Measurements from ENCODE around the gene SACM1L.

SACM1L gene

DNA sequence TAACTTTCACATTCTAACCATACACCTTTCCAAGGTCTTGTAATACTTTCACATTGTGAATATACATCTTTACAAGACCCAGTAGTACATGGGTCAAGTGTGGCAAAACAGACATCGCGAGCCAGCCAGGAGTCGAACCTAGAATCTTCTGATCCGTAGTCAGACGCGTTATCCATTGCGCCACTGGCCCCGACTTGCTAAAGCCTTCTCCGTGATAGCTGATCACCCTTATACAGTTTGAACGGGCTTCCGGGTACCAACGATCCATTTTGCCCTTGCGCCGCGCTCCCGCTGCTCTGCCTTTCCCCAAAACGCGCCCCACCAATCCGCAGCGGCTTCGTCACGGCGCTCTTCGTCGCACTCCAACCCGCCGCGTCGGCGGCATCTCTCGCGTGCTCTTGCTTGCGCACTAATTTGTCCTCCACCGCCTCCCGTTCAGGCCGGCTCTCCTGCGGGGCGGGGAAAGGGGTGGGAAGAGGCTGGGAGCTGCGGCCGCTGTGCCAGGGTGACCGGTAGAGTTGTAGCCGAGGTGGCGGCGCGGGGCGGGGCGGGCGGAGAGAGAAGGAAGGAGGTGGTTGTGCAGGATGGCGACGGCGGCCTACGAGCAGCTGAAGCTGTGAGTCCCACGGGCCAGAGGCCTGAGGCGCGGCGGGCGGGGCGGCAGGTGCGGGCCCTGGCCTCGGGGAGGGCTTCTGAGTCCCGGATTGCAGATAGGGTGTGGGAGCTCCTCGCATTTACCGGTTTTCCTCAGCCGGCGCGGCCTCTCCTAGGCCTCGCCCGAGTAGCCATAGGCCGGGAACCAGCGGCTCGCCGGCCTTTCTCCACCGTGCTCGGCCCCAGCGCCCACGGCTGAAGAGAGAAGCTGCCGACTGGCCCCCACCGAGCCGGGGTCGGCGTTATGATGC lies at the start of gene SACM1L:
Gene SACM1L (plus strand): TSS at position 515 of the 905 bp plus-strand sequence. CDS start 70 bp downstream, at position 585.
- DNase-seq: peak; percentile 93

GRCh38 chr3:45640091-45640507 lies 49.1 kb upstream of the SACM1L start:
- no peak for DNase-seq

DNA sequence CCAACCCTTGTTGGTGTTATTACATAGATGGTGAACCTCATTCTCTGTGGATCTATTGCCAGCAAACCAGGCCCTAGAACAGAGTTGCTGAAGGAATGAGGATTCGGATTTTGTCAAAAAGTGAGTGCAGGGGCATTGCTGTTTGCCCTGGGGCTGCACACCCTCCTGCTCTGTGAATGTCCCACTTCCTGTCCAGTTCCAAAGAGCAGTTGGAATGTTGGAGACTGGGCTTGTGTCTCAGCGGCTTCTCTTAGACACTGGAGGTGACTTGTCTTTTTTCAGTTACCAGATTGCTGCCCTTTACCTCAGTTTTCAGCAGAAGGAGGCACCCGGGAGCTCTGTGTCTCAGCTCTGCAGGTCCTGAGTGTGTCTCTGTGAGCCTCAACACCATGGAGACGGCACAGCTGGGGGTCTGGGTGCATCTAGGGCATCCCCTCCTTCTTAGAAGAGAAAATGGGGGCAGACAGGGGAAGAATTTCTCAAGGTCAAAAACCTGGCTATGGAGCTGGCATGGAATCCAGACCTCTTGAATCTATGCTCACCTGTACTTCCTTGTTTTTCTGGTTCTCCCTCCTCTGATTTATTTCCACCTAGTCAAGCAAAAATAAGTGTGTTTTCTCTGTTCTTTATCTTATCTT lies 48.4 kb upstream of the SACM1L start:
- no peak for DNase-seq

GRCh38 chr3:45641756-45642155 lies 47.4 kb upstream of the SACM1L start:
- DNase-seq: no peak

DNA sequence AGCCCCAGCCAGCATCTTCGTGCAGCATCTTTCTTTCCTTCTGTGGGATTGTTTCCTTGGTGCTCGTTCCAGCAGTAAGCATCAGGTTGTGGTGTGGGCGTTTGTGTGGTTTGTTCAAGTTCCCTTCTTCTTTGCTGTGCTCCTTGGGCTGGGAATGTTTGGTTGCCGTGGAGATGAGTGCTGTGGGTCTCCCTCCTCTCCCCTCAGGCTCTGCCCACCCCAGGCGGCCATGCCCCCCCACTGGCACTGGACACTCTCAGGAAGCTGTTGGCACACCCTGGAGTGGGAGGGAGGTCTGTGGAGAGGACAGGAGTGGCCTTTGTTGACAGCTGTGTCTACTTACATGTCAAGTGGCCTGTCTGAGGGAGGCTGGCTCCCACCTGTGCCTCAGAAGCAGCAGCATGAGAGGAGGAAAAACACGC lies 46.5 kb upstream of the SACM1L start:
- no peak for DNase-seq

- DNase-seq: no peak
These were observed 45.0 kb upstream of the SACM1L start for GRCh38 chr3:45644063-45644790.

DNA sequence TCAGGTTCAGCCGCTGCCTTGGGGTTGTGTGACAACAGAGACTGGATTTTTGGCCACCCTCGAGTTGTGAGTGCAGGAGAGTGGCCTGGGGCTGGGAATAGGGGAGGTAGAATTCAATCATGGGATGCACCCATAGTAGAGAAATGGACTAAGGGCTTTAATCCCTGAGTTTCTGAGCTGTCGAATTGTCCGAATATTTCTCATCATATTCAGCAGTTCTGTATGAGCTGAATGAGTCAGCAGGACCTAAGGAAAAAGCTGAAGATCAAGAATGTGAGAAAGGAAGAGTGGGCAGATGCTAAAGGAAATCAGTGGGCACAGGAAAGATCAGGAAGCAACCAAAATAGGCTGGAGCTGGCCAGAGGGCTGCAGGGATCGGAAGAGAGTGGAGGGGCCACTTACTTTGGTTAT lies 44.4 kb upstream of the SACM1L start:
- DNase-seq: no peak

DNA sequence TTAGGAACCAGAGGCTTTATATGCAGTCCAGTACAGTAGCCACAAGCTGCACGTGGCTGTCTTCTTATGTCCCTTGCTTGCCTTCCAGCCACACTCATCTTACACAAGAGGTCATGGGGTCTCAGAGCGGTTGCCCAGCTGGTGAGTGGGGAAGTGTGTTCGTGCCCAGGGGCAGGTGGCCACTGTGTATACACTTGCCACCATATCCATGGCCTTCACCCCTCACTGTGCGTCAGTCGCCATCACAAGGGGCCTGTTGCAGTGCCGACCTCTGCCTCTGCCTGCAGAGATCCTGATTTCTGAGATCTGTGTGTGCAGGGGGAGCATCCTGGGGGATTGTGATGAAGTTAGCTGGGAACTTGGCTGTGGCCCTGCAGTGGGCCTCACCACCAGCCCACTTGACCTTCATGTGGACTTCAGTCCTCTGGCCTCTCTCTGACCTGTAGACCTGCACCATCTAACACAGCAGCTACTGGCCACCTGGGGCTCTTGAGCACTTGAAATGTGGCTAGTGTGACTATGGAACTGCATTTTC lies 43.1 kb upstream of the SACM1L start:
- DNase-seq: no peak

DNA sequence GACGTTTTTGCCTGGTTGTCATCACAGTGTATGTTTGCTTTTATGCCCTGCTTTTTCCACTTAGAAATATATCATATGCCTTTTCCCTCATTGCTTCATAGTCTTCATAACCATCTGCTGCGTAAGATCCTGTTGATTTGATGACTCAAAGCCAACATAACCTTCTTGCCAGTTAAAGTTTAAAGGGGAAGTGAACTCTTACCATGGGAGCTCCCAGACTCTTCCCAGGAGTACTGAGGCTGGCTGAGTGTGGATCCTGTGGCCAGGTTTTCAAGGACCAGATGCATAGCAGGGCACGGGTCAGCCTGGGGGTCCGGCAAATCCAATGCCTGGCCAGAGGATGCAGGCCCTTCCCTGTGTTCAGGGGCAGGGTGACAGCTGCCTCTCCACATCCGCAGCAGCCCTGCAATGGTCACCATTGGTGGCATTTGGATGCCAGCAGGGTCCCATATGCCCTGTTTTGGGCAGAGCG lies 42.0 kb upstream of the SACM1L start:
- DNase-seq: no peak

- DNase-seq: no peak
These were observed 36.0 kb upstream of the SACM1L start for GRCh38 chr3:45653205-45653604.

DNA sequence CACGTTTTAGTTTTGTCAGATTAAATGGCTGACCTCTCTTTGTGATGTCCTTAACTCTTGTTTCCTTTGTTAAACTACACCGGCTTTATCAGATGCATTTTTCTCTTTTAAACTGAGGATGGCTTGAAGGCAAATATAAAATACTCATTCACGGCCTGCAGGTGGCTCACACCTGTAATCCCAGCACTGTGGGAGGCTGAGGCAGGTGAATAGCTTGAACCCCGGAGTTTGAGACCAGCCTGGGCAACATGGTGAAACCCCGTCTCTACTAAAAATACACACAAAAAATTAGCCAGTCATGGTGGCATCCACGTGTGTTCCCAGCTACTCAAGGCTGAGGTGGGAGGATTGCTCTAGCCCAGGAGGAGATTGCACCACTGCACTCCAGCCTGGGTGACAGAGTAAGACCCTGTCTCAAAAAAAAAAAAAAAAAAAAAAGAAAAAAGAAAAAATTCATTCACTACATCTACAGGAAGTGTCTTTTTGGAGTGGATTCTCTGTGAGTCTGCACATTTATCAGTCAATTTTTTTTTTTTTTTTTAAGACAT lies 34.7 kb upstream of the SACM1L start:
- DNase-seq: no peak

DNA sequence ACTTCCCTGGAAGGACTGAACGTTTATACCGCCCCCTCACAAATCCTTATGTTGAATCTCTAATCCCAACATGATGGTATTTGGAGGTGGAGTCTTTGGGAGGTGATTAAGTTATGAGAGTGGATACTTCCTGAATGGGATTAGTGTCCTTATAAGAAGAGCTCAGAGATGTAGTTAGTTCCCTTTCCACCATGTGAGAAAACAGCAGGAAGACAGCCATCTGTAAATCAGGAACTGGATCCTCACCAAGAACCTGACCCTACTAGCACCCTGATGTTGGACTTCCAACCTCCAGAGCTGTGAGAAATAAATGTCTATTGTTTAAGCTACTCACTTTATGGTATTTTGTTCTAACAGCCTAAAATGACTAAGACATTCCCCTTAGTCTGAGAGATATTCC lies 33.3 kb upstream of the SACM1L start:
- no peak for DNase-seq

DNA sequence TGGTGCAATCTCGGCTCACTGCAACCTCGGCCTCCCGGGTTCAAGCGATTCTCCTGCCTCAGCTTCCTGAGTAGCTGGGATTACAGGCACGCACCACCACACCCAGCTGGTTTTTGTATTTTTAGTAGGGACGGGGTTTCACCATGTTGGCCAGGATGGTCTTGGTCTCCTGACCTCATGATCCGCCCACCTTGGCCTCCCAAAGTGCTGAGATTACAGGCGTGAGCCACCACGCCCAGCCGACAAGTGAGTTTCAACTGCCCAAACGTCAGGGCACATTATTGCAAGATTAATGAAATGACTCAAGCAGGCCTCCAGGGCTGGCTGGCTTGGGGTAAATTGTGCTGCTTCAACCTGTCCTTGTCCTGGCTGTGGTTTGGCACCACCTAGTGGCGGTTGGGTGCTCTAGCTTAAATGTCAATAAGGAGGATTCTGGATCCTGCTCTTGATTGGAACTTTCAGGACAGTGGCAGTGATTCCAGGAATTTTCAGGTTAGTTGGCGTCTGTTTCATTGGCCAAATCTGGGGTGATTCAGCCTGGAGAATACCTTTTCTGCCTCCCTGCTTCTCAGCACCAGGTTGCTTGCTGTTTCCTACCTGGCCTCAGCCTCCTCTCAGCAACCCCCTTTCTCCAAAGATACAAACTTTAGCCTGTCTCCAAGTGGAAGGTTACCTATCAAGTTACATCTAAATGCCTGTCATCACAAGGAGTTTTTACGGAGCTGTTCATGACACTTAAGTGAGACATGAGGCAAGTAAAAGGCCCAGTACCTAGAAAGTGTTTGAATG lies 32.4 kb upstream of the SACM1L start:
- DNase-seq: peak; percentile 76

- DNase-seq: no peak
These were observed 31.3 kb upstream of the SACM1L start for GRCh38 chr3:45657853-45658252.

- DNase-seq: peak; percentile 35
These were observed 29.3 kb upstream of the SACM1L start for GRCh38 chr3:45659661-45660566.

- DNase-seq: no peak
These were observed 28.7 kb upstream of the SACM1L start for GRCh38 chr3:45660567-45660901.

- peak; percentile 61 for DNase-seq
These were observed 24.6 kb upstream of the SACM1L start for GRCh38 chr3:45664578-45664977.

- peak; percentile 48 for DNase-seq
These were observed 24.1 kb upstream of the SACM1L start for GRCh38 chr3:45665101-45665572.

DNA sequence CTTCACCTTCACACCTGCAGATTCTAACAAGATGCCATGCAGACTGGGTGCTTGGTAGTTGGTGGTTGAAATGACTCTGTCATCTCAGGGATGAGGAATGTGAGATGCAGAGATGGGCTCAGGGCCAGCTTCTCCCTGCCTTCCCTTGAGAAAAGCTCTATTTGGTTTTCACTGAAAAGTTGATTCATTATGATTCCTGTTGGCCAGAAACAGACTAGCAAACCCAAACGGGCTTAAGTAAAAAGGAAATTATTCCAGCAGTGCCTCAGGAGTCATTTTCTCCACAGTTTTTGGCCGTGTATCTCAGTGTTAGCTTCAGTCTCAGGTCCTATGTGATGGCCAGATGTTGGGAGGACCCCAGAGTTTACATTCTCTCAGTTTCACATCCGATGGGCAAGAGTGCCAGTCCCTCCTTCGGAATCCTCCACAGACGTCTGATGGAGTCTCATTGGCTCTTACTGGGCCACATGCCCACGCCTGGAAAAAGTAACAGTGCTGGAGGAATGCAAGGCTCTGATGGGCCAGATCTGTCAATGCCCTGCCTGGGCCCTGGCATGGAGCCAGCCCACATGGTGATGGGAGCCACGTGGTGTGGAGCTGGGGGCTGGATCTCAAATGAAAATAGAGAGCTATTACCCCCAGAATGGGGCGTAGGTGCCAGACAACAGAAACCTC lies 22.3 kb upstream of the SACM1L start:
- no peak for DNase-seq

GRCh38 chr3:45667569-45667934 lies 21.6 kb upstream of the SACM1L start:
- DNase-seq: no peak

All from activated T-cell treated with anti-CD3 and anti-CD28 coated beads for 4 hours (primary cell).